ENCODE measurements around the gene PAQR9.
"Not testable (repeated sequence)": the region's sequence is repeated elsewhere in the genome, so short reads cannot be mapped to it uniquely, and the experiment has no call there.

The PAQR9 gene

GRCh38 chr3:142963516-142964448, at the start of gene PAQR9:
Gene PAQR9 (minus strand): TSS chr3:142963674. CDS start chr3:142963336, 338 bp downstream.
- no peak for DNase-seq

- no peak for DNase-seq
Measured at GRCh38 chr3:143011705-143012104, 48.2 kb upstream of the PAQR9 start.

- no peak for DNase-seq
Measured at GRCh38 chr3:143010024-143010423, 46.5 kb upstream of the PAQR9 start.

- no peak for DNase-seq
Measured at GRCh38 chr3:143004823-143005222, 41.3 kb upstream of the PAQR9 start.

DNA sequence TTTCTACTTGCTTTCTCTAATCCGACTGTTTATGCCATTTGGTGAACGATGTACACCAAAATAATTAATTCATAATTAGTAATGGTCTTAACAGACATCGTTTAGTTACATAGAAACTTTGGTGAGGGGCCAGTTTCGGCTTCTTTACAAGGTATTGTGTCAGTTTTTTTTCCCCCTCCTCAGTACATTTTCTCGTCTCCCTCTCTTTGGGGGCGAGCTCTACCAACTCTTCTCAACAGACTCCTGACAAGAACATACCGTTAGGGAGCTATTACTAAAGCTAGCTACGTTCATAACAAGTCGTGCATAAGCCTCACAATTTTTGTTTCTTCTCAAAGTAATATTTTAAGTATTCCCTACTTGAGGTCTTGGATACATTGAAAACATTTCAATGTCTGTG, 39.3 kb upstream of the PAQR9 start:
- DNase-seq = no peak

DNA sequence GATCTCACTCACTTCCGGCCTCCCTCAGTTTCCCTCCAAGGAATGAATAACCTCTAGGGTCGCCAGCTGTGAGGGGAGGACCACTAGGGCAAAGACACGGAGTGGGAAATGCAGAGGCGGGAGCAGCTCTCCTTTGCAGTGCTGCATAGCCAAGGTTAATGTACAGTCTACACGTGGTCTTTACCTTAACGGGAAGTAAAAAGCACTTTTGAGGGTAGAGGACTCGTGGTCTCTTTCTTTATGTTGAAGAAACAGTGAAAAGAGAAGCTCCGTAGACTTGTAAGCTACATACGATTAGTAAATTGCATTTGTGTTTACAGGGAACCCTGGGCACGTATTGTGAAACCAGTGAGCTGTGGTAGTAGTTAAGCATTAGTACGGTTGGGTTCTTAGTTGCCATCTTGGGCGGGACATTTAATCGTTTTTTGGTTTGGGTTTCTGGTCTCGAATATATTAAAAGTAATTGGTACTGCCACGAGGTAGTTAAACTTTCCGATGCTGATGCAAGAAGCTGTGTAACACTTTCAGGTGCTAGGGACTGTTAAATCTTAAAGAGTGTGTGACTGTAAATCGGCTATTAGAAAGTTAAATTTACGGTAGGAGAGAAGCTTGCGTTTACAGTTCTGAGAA, 38.7 kb upstream of the PAQR9 start:
- no peak for DNase-seq

GRCh38 chr3:143001369-143002082, 38.1 kb upstream of the PAQR9 start, which contains the start of gene U2SURP:
Gene U2SURP (plus strand): TSS chr3:143001570. CDS start chr3:143001629, 59 bp downstream.
- peak; percentile 48 to 91 for DNase-seq

- DNase-seq = no peak
Measured at GRCh38 chr3:143001034-143001368, 37.5 kb upstream of the PAQR9 start.

- DNase-seq = no peak
Measured at GRCh38 chr3:143000528-143000927, 37.1 kb upstream of the PAQR9 start.

- no peak for DNase-seq
Measured at GRCh38 chr3:142999881-143000280, 36.4 kb upstream of the PAQR9 start.

- no peak for DNase-seq
Measured at GRCh38 chr3:142998439-142998838, 35.0 kb upstream of the PAQR9 start.

- no peak for DNase-seq
Measured at GRCh38 chr3:142997330-142997729, 33.9 kb upstream of the PAQR9 start.

DNA sequence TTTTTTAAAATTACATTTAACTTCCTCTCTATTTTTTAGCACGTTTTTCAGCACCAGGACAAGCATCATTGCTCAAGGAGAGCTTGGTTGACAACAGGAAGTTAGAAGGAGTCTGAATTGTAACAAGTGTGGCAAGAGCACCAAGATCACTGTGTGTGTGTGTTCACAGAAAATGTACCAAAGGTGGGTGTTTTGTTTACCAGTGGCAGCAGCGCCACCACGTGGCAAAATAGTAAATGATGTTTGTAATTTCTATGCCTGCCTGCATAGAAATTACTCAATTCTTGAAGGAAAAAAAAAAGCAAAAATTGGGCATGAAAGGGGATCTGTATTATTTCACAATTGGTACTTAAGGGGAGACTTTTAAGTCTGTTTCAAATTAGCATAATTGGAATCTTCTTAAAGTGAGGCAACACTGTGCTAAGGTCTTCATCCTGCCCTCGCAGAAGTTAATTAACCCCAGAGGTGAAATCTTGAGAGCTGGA, 30.5 kb upstream of the PAQR9 start:
- peak in 1 of 2 experiments; percentile 28 for DNase-seq

DNA sequence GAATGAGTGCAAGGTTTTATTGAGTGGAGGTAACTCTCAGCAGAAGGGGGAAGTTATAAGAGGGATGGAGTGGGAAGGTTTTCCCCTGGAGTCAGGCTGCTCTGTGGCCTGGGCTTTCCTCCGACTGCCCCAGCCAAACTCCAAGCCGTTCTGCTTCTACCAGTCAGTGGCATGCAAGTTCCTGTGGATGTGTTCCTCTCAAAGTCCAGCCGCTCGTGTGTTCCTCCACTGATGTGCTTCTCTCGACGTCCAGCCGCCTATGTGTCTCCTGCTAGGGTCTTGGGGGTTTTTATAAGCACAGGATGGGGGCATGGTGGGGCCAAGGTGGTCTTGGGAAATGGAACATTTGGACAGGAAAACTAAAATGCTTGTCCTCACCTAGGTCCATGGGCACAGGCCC, 28.8 kb upstream of the PAQR9 start:
- DNase-seq = no peak

- DNase-seq = no peak
Measured at GRCh38 chr3:142990721-142991120, 27.2 kb upstream of the PAQR9 start.

DNA sequence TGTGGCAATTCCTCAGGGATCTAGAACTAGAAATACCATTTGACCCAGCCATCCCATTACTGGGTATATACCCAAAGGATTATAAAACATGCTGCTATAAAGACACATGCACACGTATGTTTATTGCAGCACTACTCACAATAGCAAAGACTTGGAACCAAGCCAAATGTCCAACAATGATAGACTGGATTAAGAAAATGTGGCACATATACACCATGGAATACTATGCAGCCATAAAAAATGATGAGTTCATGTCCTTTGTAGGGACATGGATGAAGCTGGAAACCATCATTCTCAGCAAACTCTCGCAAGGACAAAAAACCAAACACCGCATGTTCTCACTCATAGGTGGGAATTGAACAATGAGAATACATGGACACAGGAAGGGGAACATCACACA, 25.4 kb upstream of the PAQR9 start:
- DNase-seq = not testable (repeated sequence)

DNA sequence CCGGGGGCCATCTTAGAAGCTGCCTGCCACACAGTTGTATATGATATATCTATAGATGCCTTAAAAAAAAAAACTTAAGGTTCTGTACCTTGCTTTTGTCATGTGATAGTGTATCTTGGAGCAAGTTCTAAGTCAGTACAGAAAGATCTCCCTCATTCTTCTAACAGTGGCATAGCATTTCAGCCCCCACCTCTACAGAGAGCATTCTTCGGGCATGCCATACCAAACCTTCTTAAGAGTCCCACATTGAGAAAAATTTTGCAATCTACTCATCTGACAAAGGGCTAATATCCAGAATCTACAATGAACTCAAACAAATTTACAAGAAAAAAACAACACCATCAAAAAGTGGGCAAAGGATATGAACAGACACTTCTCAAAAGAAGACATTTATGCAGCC, 24.7 kb upstream of the PAQR9 start:
- not testable (repeated sequence) for DNase-seq

GRCh38 chr3:142987707-142988106, 24.2 kb upstream of the PAQR9 start:
- DNase-seq = no peak

- DNase-seq = no peak
Measured at GRCh38 chr3:142987080-142987700, 23.7 kb upstream of the PAQR9 start.

GRCh38 chr3:142984255-142984654, 20.8 kb upstream of the PAQR9 start:
- no peak for DNase-seq

DNA sequence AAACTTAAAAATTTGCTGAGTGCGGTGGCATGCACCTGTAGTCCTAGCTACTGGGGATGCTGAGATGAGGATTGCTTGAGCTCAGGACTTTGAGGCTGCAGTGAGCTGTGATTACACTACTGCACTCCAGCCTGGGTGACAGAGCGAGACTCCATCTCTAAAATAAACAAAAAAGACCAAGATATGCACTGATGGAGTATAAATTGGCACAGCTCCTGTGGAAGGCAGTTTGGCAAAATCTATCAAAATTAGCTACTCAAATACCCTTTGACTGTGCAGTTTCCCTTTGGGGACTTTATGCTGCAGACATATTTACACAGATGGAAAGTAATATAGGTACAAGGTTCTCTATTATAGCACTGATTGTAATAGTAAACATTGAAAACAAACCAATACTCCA, 19.8 kb upstream of the PAQR9 start:
- no peak for DNase-seq

DNA sequence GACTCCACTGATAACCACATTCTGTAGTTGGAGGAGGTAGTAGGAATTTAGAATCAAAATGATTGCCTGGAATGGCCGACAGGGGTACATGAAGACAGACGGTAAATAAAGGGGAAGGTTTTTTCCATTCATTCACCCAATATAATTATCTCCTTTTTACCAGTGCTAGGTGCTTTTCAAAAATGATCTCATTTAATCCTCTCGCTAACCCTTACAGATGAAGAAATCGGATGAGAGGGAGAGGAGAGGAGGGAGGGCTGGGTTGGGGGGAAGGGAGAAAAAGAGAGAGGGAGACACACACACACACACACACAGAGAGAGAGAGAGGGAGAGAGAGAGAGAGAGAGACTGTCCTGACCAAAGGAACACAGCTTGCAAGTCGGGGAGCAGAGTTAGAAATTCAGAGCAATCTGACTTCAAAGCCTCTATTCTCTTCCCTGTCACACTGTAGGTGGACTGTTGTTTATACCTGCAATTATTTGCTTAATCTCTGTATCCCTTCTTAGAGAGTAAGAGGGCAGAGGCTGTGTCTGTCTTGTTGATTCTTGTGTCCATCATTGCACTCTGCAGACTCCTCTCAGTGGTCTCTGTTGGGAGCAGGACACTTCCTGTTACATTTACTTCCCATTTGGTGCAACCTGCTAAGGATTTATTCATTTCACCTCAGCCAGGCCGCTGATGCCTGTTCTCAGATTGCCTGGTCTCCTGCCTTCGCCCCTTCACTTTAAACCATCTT, 18.7 kb upstream of the PAQR9 start:
- DNase-seq = no peak
